ENCODE results near the gene GSTA2. TPM values are rescaled to one million over a fixed set of nuclear protein-coding genes. Genes with fewer than 3 reads are reported as not detected.

The GSTA2 gene
- total RNA-seq, 1 experiment from 2014 or later, result not detected

DNA sequence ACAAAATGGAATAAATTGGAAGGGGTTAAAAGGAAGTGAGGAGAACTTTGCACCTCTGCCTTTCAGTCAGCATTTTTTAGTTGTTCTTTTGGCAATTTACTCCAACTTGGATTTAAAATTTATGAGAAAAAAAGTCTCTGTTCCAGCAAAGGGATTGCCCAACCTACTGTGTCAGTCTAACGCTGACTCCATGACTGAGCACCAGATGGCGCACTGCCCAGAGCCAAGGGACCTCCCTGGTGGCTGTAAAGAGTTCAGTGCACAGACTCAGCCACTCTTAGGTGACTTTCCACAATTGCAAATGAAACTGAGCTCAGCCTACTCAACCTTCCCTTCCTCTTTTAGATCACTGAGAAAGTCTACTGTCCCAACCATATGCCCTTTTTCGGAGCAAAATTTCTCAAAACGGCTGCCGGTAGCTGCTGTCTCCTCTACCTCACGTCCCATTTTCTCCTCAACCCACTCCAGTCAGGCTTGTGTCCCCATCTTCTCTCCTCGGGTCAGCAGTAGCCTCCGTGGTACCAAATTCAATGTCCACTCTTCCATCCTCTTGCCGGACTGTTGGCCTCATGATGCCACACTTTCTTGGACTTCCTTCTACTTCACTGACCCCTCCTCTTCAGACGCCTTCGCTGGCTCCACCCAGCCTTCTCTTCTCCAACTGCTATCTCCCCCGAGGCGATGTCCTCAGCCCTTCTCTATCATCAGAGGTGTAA, 38.7 kb downstream of the GSTA2 start:
- Mint-ChIP-seq H3K4me3 (no peak overlapping the region), H3K27me3 (ENCODE audit: low read depth) (peaks cover 2% of the 10 kb centered on the region; the same call in 1 of the 2 replicates), H3K27ac (no peak overlapping the region), H3K36me3 (ENCODE audit: insufficient read depth in 1 of 3, low read depth in 3 of 3) (no peaks in the 10 kb centered on the region), H3K4me1 (peaks cover 18 to 22% of the 10 kb centered on the region in 2 experiments), H3K9me3 (no peaks in the 10 kb centered on the region)
- Histone ChIP-seq H2BK5ac (ENCODE audit: insufficient read length, low read length) (no peak overlapping the region), H2BK20ac (ENCODE audit: low read depth, low read length, poor library complexity, severe bottlenecking) (no peak overlapping the region), H3K23ac (ENCODE audit: insufficient read length, low read depth, low read length) (no peak overlapping the region), H4K8ac (replicated peaks; ENCODE audit: insufficient read length, low read depth, low read length) (no peak overlapping the region), H3K14ac (ENCODE audit: insufficient read depth, low read length) (no peak overlapping the region), H3K27ac (ENCODE audit: insufficient read length, low read depth, low read length) (no peak overlapping the region), H3K9me3 (ENCODE audit: control insufficient read depth, low read depth, low read length) (no peaks in the 10 kb centered on the region), H4K5ac (ENCODE audit: insufficient read length, low read depth, low read length) (no peak overlapping the region), H3K4me1 (ENCODE audit: insufficient read depth, low read length) (no peaks in the 10 kb centered on the region), H3K9ac (ENCODE audit: extremely low read depth, insufficient read length, low read length) (no peak overlapping the region), H2BK15ac (ENCODE audit: low read depth, low read length) (no peak overlapping the region), H3K27me3 (ENCODE audit: insufficient read depth, low read length) (no peaks in the 10 kb centered on the region), H3K23me2 (ENCODE audit: insufficient read length, low read depth, low read length, poor library complexity, severe bottlenecking) (no peaks in the 10 kb centered on the region), H3K4ac (ENCODE audit: low read depth, low read length) (no peak overlapping the region), H3T11ph (ENCODE audit: low read length) (no peak overlapping the region), H3K18ac (ENCODE audit: insufficient read length, low read depth, low read length) (no peak overlapping the region), H2BK12ac (ENCODE audit: insufficient read length, low read depth, low read length) (no peak overlapping the region), H2AK5ac (ENCODE audit: insufficient read length, low read length) (no peak overlapping the region), H4K91ac (ENCODE audit: insufficient read length, low read depth, low read length) (no peak overlapping the region), H3K79me1 (ENCODE audit: insufficient read depth, low read depth, low read length, poor library complexity, severe bottlenecking) (no peaks in the 10 kb centered on the region), H2AFZ (ENCODE audit: low read length) (no peak overlapping the region), H3K4me2 (ENCODE audit: insufficient read depth, insufficient read length, low read length) (no peak overlapping the region), H3K79me2 (ENCODE audit: insufficient read depth, low read length) (no peaks in the 10 kb centered on the region), H3K56ac (ENCODE audit: insufficient read length, low read depth, low read length) (no peak overlapping the region), H4K20me1 (ENCODE audit: control insufficient read depth, insufficient read depth, insufficient read length) (no peaks in the 10 kb centered on the region), H2BK120ac (ENCODE audit: low read depth, low read length, poor library complexity, severe bottlenecking) (no peak overlapping the region)
- no CpG with 5 or more reads among the region's 13 CpGs for WGBS (ENCODE audit: extremely low coverage, insufficient read length, low lambda C conversion rate)
- DNase-seq, result peak; percentile 71
- TF ChIP-seq, protein P1, sequence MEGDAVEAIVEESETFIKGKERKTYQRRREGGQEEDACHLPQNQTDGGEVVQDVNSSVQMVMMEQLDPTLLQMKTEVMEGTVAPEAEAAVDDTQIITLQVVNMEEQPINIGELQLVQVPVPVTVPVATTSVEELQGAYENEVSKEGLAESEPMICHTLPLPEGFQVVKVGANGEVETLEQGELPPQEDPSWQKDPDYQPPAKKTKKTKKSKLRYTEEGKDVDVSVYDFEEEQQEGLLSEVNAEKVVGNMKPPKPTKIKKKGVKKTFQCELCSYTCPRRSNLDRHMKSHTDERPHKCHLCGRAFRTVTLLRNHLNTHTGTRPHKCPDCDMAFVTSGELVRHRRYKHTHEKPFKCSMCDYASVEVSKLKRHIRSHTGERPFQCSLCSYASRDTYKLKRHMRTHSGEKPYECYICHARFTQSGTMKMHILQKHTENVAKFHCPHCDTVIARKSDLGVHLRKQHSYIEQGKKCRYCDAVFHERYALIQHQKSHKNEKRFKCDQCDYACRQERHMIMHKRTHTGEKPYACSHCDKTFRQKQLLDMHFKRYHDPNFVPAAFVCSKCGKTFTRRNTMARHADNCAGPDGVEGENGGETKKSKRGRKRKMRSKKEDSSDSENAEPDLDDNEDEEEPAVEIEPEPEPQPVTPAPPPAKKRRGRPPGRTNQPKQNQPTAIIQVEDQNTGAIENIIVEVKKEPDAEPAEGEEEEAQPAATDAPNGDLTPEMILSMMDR (conservative IDR thresholded peaks at IDR 0.05), result peak; percentile 92
